Neural progenitor cell (in vitro differentiated cells): ENCODE measurements around the gene BBX. TPM values are rescaled to one million over a fixed set of nuclear protein-coding genes. Genes with fewer than 3 reads are reported as not detected.

Source experiments
- DNase-seq: peaks from one replicate; pipeline ENCODE4 v3.0.0-alpha.2; 2016; ENCODE audit warnings: low spot score
- H2AFZ ChIP-seq: fragments of 200-600 bp; sonication (generic); replicated peaks from 2 replicates; pipeline ENCODE4 v1.6.1; 2016; ENCODE audit warnings: antibody characterized with exemption
- H3F3A ChIP-seq: fragments of 200-600 bp; sonication (generic); 2 replicates; pipeline ENCODE4 v1.6.1; 2016; ENCODE audit warnings: antibody characterized with exemption, low read depth
- H3K27ac ChIP-seq: fragments of 200-600 bp; sonication (generic); 2 replicates; pipeline ENCODE4 v1.5.1; 2016; ENCODE audit warnings: mild to moderate bottlenecking
- H3K27me3 ChIP-seq: fragments of 200-600 bp; sonication (generic); 2 replicates; pipeline ENCODE4 v1.6.1; 2016; ENCODE audit warnings: mild to moderate bottlenecking, moderate library complexity
- H3K36me3 ChIP-seq: fragments of 200-600 bp; sonication (generic); 2 replicates; pipeline ENCODE4 v1.5.1; 2016
- H3K4me1 ChIP-seq: fragments of 200-600 bp; sonication (generic); 2 replicates; pipeline ENCODE4 v1.6.1; 2016; ENCODE audit warnings: mixed run types
- H3K4me2 ChIP-seq: fragments of 200-600 bp; sonication (generic); 2 replicates; pipeline ENCODE4 v1.6.1; 2016
- H3K4me3 ChIP-seq: fragments of 200-600 bp; sonication (generic); 2 replicates; pipeline ENCODE4 v1.5.1; 2016
- H3K79me2 ChIP-seq: fragments of 200-600 bp; sonication (generic); 2 replicates; pipeline ENCODE4 v1.6.1; 2016; ENCODE audit warnings: low read depth
- H3K9ac ChIP-seq: fragments of 200-600 bp; sonication (generic); 2 replicates; pipeline ENCODE4 v1.6.1; 2016
- H3K9me3 ChIP-seq: fragments of 200-600 bp; sonication (generic); 2 replicates; pipeline ENCODE4 v1.5.1; 2016; ENCODE audit warnings: low read depth
- H4K20me1 ChIP-seq: fragments of 200-600 bp; sonication (generic); 2 replicates; pipeline ENCODE4 v1.6.1; 2016; ENCODE audit warnings: low read depth
- H3K27ac Mint-ChIP-seq: 3 replicates; pipeline ENCODE4 v1.8.0; 2021; ENCODE audit warnings: mixed read lengths
- H3K27me3 Mint-ChIP-seq: 2 replicates; pipeline ENCODE4 v1.8.0; 2022; ENCODE audit warnings: low read depth, mild to moderate bottlenecking, inconsistent platforms, moderate library complexity, mixed read lengths; ENCODE audit not compliant: insufficient read depth
- H3K36me3 Mint-ChIP-seq: 3 replicates; pipeline ENCODE4 v1.8.0; 2021; ENCODE audit warnings: mixed read lengths
- H3K4me1 Mint-ChIP-seq: 3 replicates; pipeline ENCODE4 v1.8.0; 2021; ENCODE audit warnings: mixed read lengths
- H3K4me3 Mint-ChIP-seq: 3 replicates; pipeline ENCODE4 v1.8.0; 2021; ENCODE audit warnings: mild to moderate bottlenecking, moderate library complexity, mixed read lengths
- H3K9me3 Mint-ChIP-seq: 3 replicates; pipeline ENCODE4 v1.8.0; 2020; ENCODE audit warnings: mixed read lengths
- EZH2 ChIP-seq: fragments of 200-600 bp; sonication (generic); IDR thresholded peaks from 2 replicates; pipeline ENCODE4 v1.6.1; 2017; ENCODE audit warnings: antibody characterized with exemption, mild to moderate bottlenecking, moderate library complexity
- EZH2phosphoT487 ChIP-seq: fragments of 200-600 bp; sonication (generic); IDR thresholded peaks from 2 replicates; pipeline ENCODE4 v1.6.1; 2017; ENCODE audit warnings: antibody characterized with exemption
- total RNA-seq: library from RNA; depleted of rRNA; stranded (reverse); fragments of >200 nt; gene quantifications from 2 replicates; pipeline ENCODE4 v1.2.3, GENCODE V29; 2015; ENCODE audit warnings: low replicate concordance
- TF ChIP-seq, protein P1 (sequence below): fragments of 200-600 bp; sonication (generic); IDR thresholded peaks from 2 replicates; pipeline ENCODE4 v1.5.1; 2017; ENCODE audit warnings: antibody characterized with exemption, mild to moderate bottlenecking

BBX gene
- total RNA-seq, 1 donor from 2014 or later = 110 TPM

- Histone ChIP-seq H2AFZ (no peak overlapping the region), H3K36me3 (no peaks in the 10 kb centered on the region), H3K9ac (no peak overlapping the region), H3F3A (no peaks in the 10 kb centered on the region), H4K20me1 (peaks cover 5% of the 10 kb centered on the region), H3K9me3 (no peaks in the 10 kb centered on the region), H3K27me3 (no peaks in the 10 kb centered on the region), H3K79me2 (peaks cover 6% of the 10 kb centered on the region), H3K4me2 (no peak overlapping the region), H3K4me3 (no peak overlapping the region), H3K27ac (no peak overlapping the region), H3K4me1 (peaks cover 9% of the 10 kb centered on the region)
- H3K36me3 Mint-ChIP-seq = peaks cover 14% of the 10 kb centered on the region
- H3K27me3 Mint-ChIP-seq = no peaks in the 10 kb centered on the region
- H3K27ac Mint-ChIP-seq = no peak overlapping the region
- no peak for TF ChIP-seq EZH2
- TF ChIP-seq, protein P1, sequence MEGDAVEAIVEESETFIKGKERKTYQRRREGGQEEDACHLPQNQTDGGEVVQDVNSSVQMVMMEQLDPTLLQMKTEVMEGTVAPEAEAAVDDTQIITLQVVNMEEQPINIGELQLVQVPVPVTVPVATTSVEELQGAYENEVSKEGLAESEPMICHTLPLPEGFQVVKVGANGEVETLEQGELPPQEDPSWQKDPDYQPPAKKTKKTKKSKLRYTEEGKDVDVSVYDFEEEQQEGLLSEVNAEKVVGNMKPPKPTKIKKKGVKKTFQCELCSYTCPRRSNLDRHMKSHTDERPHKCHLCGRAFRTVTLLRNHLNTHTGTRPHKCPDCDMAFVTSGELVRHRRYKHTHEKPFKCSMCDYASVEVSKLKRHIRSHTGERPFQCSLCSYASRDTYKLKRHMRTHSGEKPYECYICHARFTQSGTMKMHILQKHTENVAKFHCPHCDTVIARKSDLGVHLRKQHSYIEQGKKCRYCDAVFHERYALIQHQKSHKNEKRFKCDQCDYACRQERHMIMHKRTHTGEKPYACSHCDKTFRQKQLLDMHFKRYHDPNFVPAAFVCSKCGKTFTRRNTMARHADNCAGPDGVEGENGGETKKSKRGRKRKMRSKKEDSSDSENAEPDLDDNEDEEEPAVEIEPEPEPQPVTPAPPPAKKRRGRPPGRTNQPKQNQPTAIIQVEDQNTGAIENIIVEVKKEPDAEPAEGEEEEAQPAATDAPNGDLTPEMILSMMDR = no peak
- no peak for TF ChIP-seq EZH2phosphoT487
- no peaks in the 10 kb centered on the region for H3K9me3 Mint-ChIP-seq
- no peak overlapping the region for H3K4me3 Mint-ChIP-seq
- no peak for DNase-seq
- H3K4me1 Mint-ChIP-seq = peaks cover 8% of the 10 kb centered on the region
These were observed 204.3 kb downstream of the BBX start for GRCh38 chr3:107727102-107727501.

- no peak overlapping the region for H2AFZ ChIP-seq
- no peak overlapping the region for H3K27ac ChIP-seq
- no peak overlapping the region for H3K4me2 ChIP-seq
- H3F3A ChIP-seq = no peaks in the 10 kb centered on the region
- TF ChIP-seq EZH2 (no peak), EZH2phosphoT487 (no peak)
- TF ChIP-seq, protein P1 = no peak
- no peaks in the 10 kb centered on the region for H3K9me3 Mint-ChIP-seq
- H3K4me1 Mint-ChIP-seq = peaks cover 8% of the 10 kb centered on the region
- peaks cover 3% of the 10 kb centered on the region for H3K36me3 ChIP-seq
- peaks cover 4% of the 10 kb centered on the region for H3K79me2 ChIP-seq
- peaks cover 24% of the 10 kb centered on the region for H3K36me3 Mint-ChIP-seq
- H3K27me3 ChIP-seq = no peaks in the 10 kb centered on the region
- DNase-seq = no peak
- peaks cover 9% of the 10 kb centered on the region for H3K4me1 ChIP-seq
- H3K9me3 ChIP-seq = no peaks in the 10 kb centered on the region
- no peak overlapping the region for H3K9ac ChIP-seq
- no peak overlapping the region for H3K4me3 Mint-ChIP-seq
- no peaks in the 10 kb centered on the region for H3K27me3 Mint-ChIP-seq
- no peak overlapping the region for H3K4me3 ChIP-seq
- no peak overlapping the region for H3K27ac Mint-ChIP-seq
- peaks cover 5% of the 10 kb centered on the region for H4K20me1 ChIP-seq
These were observed 206.9 kb downstream of the BBX start for GRCh38 chr3:107729686-107730085.

GRCh38 chr3:107734317-107734716, 211.6 kb downstream of the BBX start:
- Histone ChIP-seq H3K79me2 (no peaks in the 10 kb centered on the region), H3K27me3 (no peaks in the 10 kb centered on the region), H3K9ac (no peak overlapping the region), H3K4me2 (no peak overlapping the region), H2AFZ (no peak overlapping the region), H3F3A (no peaks in the 10 kb centered on the region), H3K36me3 (peaks cover 3% of the 10 kb centered on the region), H4K20me1 (no peaks in the 10 kb centered on the region), H3K9me3 (no peaks in the 10 kb centered on the region), H3K4me1 (no peaks in the 10 kb centered on the region), H3K27ac (no peak overlapping the region), H3K4me3 (no peak overlapping the region)
- Mint-ChIP-seq H3K27ac (no peak overlapping the region), H3K36me3 (peaks cover 19% of the 10 kb centered on the region), H3K27me3 (no peaks in the 10 kb centered on the region), H3K4me3 (no peak overlapping the region), H3K9me3 (no peaks in the 10 kb centered on the region), H3K4me1 (peaks cover 1% of the 10 kb centered on the region)
- TF ChIP-seq EZH2phosphoT487 (no peak), EZH2 (no peak)
- TF ChIP-seq, protein P1 = no peak
- no peak for DNase-seq
